ENCODE measurements around the gene ZSCAN16. TPM values are rescaled to one million over a fixed set of nuclear protein-coding genes. Genes with fewer than 3 reads are reported as not detected.
"Not testable (repeated sequence)": the region's sequence is repeated elsewhere in the genome, so short reads cannot be mapped to it uniquely, and the experiment has no call there.

ZSCAN16 gene
- total RNA-seq, 1 experiment from 2014 or later: 8.1 TPM

DNA sequence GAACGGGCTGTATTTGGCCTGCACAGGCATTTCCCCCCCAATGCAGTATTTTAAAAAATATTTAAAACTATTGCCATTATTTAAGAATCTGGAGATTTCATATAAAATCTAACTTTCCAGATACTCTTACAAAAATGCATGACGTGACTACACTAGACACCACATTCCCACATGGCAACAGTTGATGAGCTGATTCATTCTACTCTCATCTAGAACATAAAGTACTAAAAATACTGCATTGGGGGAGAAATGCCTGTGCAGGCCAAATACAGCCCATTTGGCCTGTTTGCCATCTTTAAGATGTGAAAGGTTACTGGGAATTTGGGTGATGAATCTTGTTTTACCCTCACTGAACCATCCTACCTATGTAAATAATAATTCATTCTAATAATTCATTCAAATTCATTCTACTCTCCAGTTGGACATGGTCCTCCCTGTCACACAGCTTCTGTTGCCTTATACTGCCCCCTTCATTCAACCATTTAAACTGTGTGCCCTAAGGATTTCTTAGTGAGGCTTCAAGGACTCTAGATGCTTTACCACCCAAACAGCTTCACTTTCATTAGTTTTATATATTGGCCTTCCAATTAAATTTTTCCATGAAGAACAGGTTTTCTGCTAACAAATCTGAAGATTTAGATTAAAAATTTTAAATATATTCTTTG, 6.9 kb upstream of the ZSCAN16 start:
- no peak overlapping the region for H3K9ac ChIP-seq (ENCODE audit: low read length)
- H3K9me3 ChIP-seq (ENCODE audit: low read length): no peaks in the 10 kb centered on the region
- no peaks in the 10 kb centered on the region for H3K4me1 ChIP-seq (ENCODE audit: insufficient read depth, low read length)
- no peak overlapping the region for H3K4me3 ChIP-seq (ENCODE audit: low read length)
- ChIA-PET POLR2A (ENCODE audit: unreplicated experiment) (no interaction called here), CTCF (no interaction called here)
- no peaks in the 10 kb centered on the region for H3F3A ChIP-seq (ENCODE audit: low read length, unreplicated experiment)
- no peaks in the 10 kb centered on the region for H3K79me2 ChIP-seq (ENCODE audit: low read length)
- no peak overlapping the region for H3K4me2 ChIP-seq (ENCODE audit: low read length)
- H4K20me1 ChIP-seq (ENCODE audit: low read length): no peaks in the 10 kb centered on the region
- TF ChIP-seq EZH2phosphoT487 (IDR thresholded peaks at IDR 0.05; ENCODE audit: borderline replicate concordance, low read length) (no peak), EZH2 (IDR thresholded peaks at IDR 0.05; ENCODE audit: low read length, unreplicated experiment) (no peak)
- TF ChIP-seq, protein P1, sequence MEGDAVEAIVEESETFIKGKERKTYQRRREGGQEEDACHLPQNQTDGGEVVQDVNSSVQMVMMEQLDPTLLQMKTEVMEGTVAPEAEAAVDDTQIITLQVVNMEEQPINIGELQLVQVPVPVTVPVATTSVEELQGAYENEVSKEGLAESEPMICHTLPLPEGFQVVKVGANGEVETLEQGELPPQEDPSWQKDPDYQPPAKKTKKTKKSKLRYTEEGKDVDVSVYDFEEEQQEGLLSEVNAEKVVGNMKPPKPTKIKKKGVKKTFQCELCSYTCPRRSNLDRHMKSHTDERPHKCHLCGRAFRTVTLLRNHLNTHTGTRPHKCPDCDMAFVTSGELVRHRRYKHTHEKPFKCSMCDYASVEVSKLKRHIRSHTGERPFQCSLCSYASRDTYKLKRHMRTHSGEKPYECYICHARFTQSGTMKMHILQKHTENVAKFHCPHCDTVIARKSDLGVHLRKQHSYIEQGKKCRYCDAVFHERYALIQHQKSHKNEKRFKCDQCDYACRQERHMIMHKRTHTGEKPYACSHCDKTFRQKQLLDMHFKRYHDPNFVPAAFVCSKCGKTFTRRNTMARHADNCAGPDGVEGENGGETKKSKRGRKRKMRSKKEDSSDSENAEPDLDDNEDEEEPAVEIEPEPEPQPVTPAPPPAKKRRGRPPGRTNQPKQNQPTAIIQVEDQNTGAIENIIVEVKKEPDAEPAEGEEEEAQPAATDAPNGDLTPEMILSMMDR (conservative IDR thresholded peaks at IDR 0.05; ENCODE audit: low read depth, low read length): peak; percentile 29; the same call in 1 of the 2 replicates
- no peaks in the 10 kb centered on the region for H3K9me2 ChIP-seq (replicated peaks; ENCODE audit: low read length)
- H3K36me3 ChIP-seq (ENCODE audit: low read depth, low read length): peaks cover 14% of the 10 kb centered on the region; the same call in 1 of the 2 replicates
- intact Hi-C loops (cut with micrococcal nuclease): no loop called here
- H2AFZ ChIP-seq (ENCODE audit: low read length): no peak overlapping the region
- no TSS peak for BruUV-seq (replicated peaks)
- DNase-seq: peak; percentile 11
- H3K27ac ChIP-seq (ENCODE audit: low read length): no peak overlapping the region
- no peak for ATAC-seq
- no peaks in the 10 kb centered on the region for H3K27me3 ChIP-seq (ENCODE audit: low read length)

DNA sequence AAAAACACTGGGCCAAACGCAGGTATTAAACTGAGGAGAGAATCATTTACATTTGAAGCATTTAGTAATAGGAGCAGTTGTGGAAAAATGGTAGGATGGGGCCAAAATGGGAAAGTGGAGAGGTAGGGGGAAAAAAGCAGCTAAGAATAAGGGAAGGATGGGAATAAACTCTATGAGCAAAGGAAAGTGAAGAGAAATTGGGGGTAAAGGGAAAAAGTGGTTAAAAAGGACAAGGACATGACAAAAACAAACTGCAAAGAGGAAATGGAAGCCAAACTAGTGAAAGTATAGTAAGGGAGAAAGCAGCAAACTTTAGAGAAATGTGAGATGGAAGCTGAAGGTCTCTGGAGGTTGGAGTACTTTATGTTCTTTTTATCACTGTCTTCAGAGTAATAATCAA, 6.2 kb upstream of the ZSCAN16 start:
- Histone ChIP-seq H2AFZ (ENCODE audit: low read length) (no peak overlapping the region), H3K9me3 (ENCODE audit: low read length) (no peaks in the 10 kb centered on the region), H3K4me1 (ENCODE audit: insufficient read depth, low read length) (no peaks in the 10 kb centered on the region), H3K9ac (ENCODE audit: low read length) (no peak overlapping the region), H3F3A (ENCODE audit: low read length, unreplicated experiment) (no peaks in the 10 kb centered on the region), H3K4me2 (ENCODE audit: low read length) (no peak overlapping the region), H3K27ac (ENCODE audit: low read length) (no peak overlapping the region), H3K27me3 (ENCODE audit: low read length) (no peaks in the 10 kb centered on the region), H3K4me3 (ENCODE audit: low read length) (no peak overlapping the region), H3K79me2 (ENCODE audit: low read length) (no peaks in the 10 kb centered on the region), H3K36me3 (ENCODE audit: low read depth, low read length) (peaks cover 14% of the 10 kb centered on the region; the same call in 1 of the 2 replicates), H3K9me2 (replicated peaks; ENCODE audit: low read length) (no peaks in the 10 kb centered on the region), H4K20me1 (ENCODE audit: low read length) (no peaks in the 10 kb centered on the region)
- TF ChIP-seq EZH2phosphoT487 (IDR thresholded peaks at IDR 0.05; ENCODE audit: borderline replicate concordance, low read length): no peak
- TF ChIP-seq, protein P1 (conservative IDR thresholded peaks at IDR 0.05; ENCODE audit: low read depth, low read length): no peak
- no peak for TF ChIP-seq EZH2 (IDR thresholded peaks at IDR 0.05; ENCODE audit: low read length, unreplicated experiment)
- ATAC-seq: no peak
- BruUV-seq (replicated peaks): no TSS peak
- intact Hi-C loops (cut with micrococcal nuclease): no loop called here
- DNase-seq: no peak
- POLR2A ChIA-PET (ENCODE audit: unreplicated experiment): no interaction called here
- CTCF ChIA-PET: no interaction called here

DNA sequence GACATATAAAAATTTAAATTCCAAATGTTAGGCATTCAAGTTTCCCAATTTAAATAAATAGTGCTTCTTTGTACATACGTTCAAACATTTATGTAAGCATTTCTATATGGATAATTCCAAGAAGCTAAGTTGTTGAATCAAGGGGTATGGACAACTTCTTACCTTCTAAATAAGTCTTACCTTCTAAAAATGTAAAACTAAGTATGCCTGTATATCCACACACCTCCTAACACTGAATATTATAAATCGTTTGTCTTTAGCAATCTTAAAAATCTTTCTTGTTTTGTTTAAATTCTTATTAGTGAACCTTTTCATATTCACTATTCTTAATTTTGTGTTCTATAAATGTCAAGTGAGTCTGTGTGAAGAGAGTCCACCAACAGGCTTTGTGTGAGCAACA, 2.5 kb upstream of the ZSCAN16 start:
- POLR2A ChIA-PET (ENCODE audit: unreplicated experiment): no interaction called here
- Histone ChIP-seq H3K79me2 (ENCODE audit: low read length) (peaks cover 22% of the 10 kb centered on the region), H3K27me3 (ENCODE audit: low read length) (no peaks in the 10 kb centered on the region), H3K9ac (ENCODE audit: low read length) (no peak overlapping the region), H3K4me2 (ENCODE audit: low read length) (no peak overlapping the region), H3K36me3 (ENCODE audit: low read depth, low read length) (no peaks in the 10 kb centered on the region; the same call in 1 of the 2 replicates), H3F3A (ENCODE audit: low read length, unreplicated experiment) (no peaks in the 10 kb centered on the region), H3K9me3 (ENCODE audit: low read length) (no peaks in the 10 kb centered on the region), H2AFZ (ENCODE audit: low read length) (no peak overlapping the region), H3K27ac (ENCODE audit: low read length) (no peak overlapping the region), H3K4me3 (ENCODE audit: low read length) (no peak overlapping the region), H3K9me2 (replicated peaks; ENCODE audit: low read length) (no peaks in the 10 kb centered on the region), H3K4me1 (ENCODE audit: insufficient read depth, low read length) (peaks cover 9% of the 10 kb centered on the region; the same call in 1 of the 2 replicates), H4K20me1 (ENCODE audit: low read length) (no peaks in the 10 kb centered on the region)
- CTCF ChIA-PET: no interaction called here
- DNase-seq (no peak), ATAC-seq (no peak)
- BruUV-seq (replicated peaks): no TSS peak
- TF ChIP-seq EZH2 (IDR thresholded peaks at IDR 0.05; ENCODE audit: low read length, unreplicated experiment) (no peak), EZH2phosphoT487 (IDR thresholded peaks at IDR 0.05; ENCODE audit: borderline replicate concordance, low read length) (no peak)
- TF ChIP-seq, protein P1 (conservative IDR thresholded peaks at IDR 0.05; ENCODE audit: low read depth, low read length): no peak
- intact Hi-C loops (cut with micrococcal nuclease): no loop called here

DNA sequence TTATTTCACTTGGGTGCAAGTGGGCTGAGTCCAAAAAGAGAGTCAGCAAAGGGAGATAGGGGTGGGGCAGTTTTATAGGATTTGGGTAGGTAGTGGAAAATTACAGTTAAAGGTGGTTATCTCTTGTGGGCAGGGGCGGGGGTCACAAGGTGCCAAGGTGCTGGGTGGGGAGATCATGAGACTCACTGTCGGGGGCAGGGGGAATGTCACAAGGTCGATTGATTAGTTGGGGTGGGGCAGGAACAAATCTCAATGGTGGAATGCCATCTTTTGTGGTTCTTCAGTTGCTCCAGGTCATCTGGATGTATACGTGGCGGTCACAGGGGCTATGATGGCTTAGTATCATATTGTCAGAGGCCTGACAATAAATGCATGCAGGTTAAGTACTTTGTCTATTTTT, 2.1 kb upstream of the ZSCAN16 start:
- H3K9me3 ChIP-seq (ENCODE audit: low read length); H3K36me3 ChIP-seq (ENCODE audit: low read depth, low read length); H4K20me1 ChIP-seq (ENCODE audit: low read length); CTCF ChIA-PET; H3K4me2 ChIP-seq (ENCODE audit: low read length); H3K27me3 ChIP-seq (ENCODE audit: low read length); DNase-seq; intact Hi-C loops (cut with micrococcal nuclease); H3K9me2 ChIP-seq (replicated peaks; ENCODE audit: low read length); H3K9ac ChIP-seq (ENCODE audit: low read length); H3F3A ChIP-seq (ENCODE audit: low read length, unreplicated experiment); POLR2A ChIA-PET (ENCODE audit: unreplicated experiment); H2AFZ ChIP-seq (ENCODE audit: low read length); H3K27ac ChIP-seq (ENCODE audit: low read length); H3K4me3 ChIP-seq (ENCODE audit: low read length); ATAC-seq; H3K4me1 ChIP-seq (ENCODE audit: insufficient read depth, low read length): not testable (repeated sequence)
- BruUV-seq (replicated peaks): TSS peak; percentile 10
- H3K79me2 ChIP-seq (ENCODE audit: low read length): peaks cover 24% of the 10 kb centered on the region

Measured in PC-3 (cell line).